Thoracic aorta (tissue), 2 donors: ENCODE measurements around the gene TSEN2. TPM values are rescaled to one million over a fixed set of nuclear protein-coding genes. Genes with fewer than 3 reads are reported as not detected.

Source experiments
- ATAC-seq: fragments of 150-250 bp; one replicate; pipeline ENCODE4 v1.8.0; 2017; ENCODE audit warnings: low read depth; ENCODE audit not compliant: insufficient number of reproducible peaks, low FRiP score
- DNase-seq: peaks from one replicate; pipeline ENCODE4 v3.0.0-alpha.2; 2020; ENCODE audit warnings: low spot score
- H3K27ac ChIP-seq, 2 donors: fragments of 200-600 bp; sonication (generic); 1 replicate in 1 of 2; 2 replicates in 1 of 2; pipeline ENCODE4 v1.5.1; 2016; ENCODE audit warnings: mild to moderate bottlenecking in 2 of 2, moderate library complexity in 2 of 2
- H3K27me3 ChIP-seq: fragments of 200-600 bp; sonication (generic); replicated peaks from 2 replicates; pipeline ENCODE4 v1.6.0; 2016; ENCODE audit warnings: mild to moderate bottlenecking; ENCODE audit not compliant: insufficient read depth
- H3K36me3 ChIP-seq: fragments of 200-600 bp; sonication (generic); one replicate; pipeline ENCODE4 v1.5.1; 2016
- H3K4me1 ChIP-seq, 2 donors: fragments of 200-600 bp; sonication (generic); 1 replicate in 1 of 2; 2 replicates in 1 of 2; pipeline versions ENCODE4 v1.5.1 to v1.6.0; 2016; ENCODE audit warnings: low read depth in 2 of 2, mild to moderate bottlenecking in 1 of 2; ENCODE audit not compliant: control insufficient read depth in 1 of 2
- H3K4me3 ChIP-seq: fragments of 200-600 bp; sonication (generic); 2 replicates; pipeline ENCODE4 v1.5.1; 2016; ENCODE audit warnings: mild to moderate bottlenecking
- H3K9me3 ChIP-seq: fragments of 200-600 bp; sonication (generic); 2 replicates; pipeline ENCODE4 v1.5.1; 2016
- total RNA-seq, 2 donors: library from RNA; depleted of rRNA; stranded (reverse); fragments of >200 nt; gene quantifications; one replicate each; pipeline versions ENCODE4 v1.1.0 to v1.2.3, GENCODE V29; 2016
- TF ChIP-seq, protein P1 (sequence below): fragments of 200-600 bp; sonication (generic); IDR thresholded peaks from one replicate; pipeline ENCODE4 v1.5.1; 2019; ENCODE audit warnings: antibody characterized with exemption

Gene TSEN2
- total RNA-seq, 2 donors from 2014 or later: 17.8 to 31.5 TPM

DNA sequence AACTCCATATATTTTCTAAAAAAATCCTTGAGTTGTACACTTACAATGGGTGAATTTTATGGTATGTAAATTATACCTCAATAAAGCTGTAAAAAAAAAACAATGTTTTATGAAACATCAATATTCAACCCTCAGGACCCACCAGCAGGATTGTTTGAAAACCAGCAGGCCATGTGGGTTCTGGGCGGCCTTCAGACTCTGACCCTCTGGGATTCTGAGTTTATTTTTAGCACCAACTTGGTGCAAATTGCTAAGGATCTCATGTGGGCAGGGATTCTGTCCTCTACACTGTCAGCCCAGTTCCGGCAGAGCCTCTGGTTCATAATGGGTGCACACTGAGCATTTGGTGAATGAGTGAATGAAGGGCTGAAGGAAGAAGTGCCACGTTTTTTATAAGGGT is 24.2 kb upstream of the TSEN2 start:
- H3K27me3 ChIP-seq: no peaks in the 10 kb centered on the region
- DNase-seq (no peak), ATAC-seq (no peak)
- H3K4me3 ChIP-seq: no peak overlapping the region
- H3K36me3 ChIP-seq: no peaks in the 10 kb centered on the region
- TF ChIP-seq, protein P1, sequence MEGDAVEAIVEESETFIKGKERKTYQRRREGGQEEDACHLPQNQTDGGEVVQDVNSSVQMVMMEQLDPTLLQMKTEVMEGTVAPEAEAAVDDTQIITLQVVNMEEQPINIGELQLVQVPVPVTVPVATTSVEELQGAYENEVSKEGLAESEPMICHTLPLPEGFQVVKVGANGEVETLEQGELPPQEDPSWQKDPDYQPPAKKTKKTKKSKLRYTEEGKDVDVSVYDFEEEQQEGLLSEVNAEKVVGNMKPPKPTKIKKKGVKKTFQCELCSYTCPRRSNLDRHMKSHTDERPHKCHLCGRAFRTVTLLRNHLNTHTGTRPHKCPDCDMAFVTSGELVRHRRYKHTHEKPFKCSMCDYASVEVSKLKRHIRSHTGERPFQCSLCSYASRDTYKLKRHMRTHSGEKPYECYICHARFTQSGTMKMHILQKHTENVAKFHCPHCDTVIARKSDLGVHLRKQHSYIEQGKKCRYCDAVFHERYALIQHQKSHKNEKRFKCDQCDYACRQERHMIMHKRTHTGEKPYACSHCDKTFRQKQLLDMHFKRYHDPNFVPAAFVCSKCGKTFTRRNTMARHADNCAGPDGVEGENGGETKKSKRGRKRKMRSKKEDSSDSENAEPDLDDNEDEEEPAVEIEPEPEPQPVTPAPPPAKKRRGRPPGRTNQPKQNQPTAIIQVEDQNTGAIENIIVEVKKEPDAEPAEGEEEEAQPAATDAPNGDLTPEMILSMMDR: no peak
- no peaks in the 10 kb centered on the region for H3K9me3 ChIP-seq
- no peak overlapping the region for H3K27ac ChIP-seq
- no peaks in the 10 kb centered on the region for H3K4me1 ChIP-seq

DNA sequence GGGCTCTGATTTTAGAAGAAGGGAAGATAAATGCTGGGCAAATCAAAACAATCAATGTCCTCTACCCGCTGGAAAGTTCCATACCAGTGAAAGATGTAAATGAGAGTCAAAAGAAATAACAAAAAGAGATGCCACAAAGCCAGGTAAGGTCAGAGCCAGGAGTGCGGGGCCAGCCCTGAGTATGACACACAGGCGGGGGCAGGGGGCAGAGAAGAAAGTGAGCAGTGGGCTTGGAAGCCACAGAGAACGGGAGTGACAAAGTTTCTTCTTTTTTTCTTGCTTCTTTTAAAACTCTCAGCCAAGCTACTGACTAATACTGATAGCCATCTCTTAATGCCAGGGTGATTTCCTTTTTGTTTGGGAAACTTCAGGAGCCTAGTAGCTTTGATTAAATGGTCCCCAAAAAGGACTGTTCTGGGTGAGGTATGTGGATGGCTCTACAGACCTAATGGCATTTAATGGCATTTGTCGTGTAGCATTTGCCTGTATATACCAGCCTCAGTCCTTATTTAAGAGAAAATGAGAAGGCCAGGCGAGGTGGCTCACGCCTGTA is 23.1 kb upstream of the TSEN2 start:
- H3K4me3 ChIP-seq: no peak overlapping the region
- ATAC-seq: no peak

DNA sequence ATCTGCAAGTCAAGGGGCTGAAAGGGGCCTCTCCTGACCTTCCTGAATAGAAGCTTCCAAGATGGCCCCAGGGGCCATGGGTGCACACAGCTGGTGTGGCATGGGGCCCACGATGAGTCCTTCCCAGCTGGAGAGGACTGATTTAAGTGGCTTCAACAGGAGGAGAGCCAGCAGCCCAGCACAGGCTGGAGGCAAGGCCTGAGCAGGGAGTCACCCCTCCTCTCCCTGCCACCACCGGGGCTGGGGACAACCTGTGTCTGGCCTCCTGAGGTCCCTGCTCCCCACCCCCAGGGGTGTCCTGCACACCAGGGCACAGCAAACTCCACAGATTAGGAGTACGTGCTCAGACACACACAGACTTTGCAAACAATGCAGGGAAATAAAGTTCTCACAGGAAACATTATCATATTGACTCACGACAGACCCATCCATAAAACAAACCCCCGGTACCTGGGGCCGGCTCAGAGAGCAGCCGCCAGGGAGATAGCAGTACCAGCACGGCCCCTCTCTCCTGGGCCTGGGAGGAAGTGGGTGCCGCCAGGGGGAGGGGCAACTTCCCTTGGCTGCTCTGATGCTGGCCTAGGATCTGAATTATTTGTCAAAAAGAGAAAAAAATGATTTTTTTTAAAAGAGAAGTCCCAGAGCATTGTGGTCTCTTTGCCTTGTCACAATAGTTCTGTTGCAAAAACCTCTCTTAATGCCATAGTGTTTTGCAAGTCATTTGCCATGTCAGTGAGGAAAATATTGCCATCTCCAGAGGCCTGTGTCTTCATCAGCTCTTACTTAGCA is 21.9 kb upstream of the TSEN2 start:
- no peak overlapping the region for H3K4me3 ChIP-seq
- no peaks in the 10 kb centered on the region for H3K9me3 ChIP-seq
- ATAC-seq (no peak), DNase-seq (no peak)
- no peaks in the 10 kb centered on the region for H3K27me3 ChIP-seq
- TF ChIP-seq, protein P1: no peak
- no peaks in the 10 kb centered on the region for H3K4me1 ChIP-seq
- H3K27ac ChIP-seq: no peak overlapping the region
- no peaks in the 10 kb centered on the region for H3K36me3 ChIP-seq

More for the DNA sequence above, 23.1 kb upstream of the TSEN2 start:
- H3K4me1 ChIP-seq: no peaks in the 10 kb centered on the region
- no peaks in the 10 kb centered on the region for H3K27me3 ChIP-seq
- H3K36me3 ChIP-seq: no peaks in the 10 kb centered on the region
- H3K9me3 ChIP-seq: no peaks in the 10 kb centered on the region
- H3K27ac ChIP-seq: no peak overlapping the region
- TF ChIP-seq, protein P1: no peak
- DNase-seq: no peak

DNA sequence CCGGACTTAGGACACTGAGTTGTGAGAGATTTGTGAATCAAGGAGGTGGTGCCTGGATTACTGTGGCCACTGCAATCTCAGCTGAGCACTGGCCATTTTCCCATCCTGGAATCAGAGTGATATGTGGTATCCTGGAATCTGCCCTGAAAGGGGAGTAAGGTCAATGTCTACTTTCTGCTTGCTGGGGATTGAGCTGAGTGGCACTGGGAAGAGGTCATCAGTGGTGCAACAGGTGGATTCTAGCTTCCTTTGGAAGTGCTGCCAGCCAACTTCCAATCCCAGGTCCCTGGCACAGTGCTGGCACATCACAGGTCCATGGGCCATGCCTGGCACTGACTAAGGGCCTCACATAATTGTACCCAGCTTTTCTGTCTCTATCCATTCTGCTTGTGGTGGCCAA is 20.6 kb upstream of the TSEN2 start:
- no peak overlapping the region for H3K27ac ChIP-seq
- no peaks in the 10 kb centered on the region for H3K4me1 ChIP-seq
- DNase-seq (no peak), ATAC-seq (no peak)
- no peak overlapping the region for H3K4me3 ChIP-seq
- no peaks in the 10 kb centered on the region for H3K27me3 ChIP-seq
- TF ChIP-seq, protein P1: no peak
- no peaks in the 10 kb centered on the region for H3K36me3 ChIP-seq
- no peaks in the 10 kb centered on the region for H3K9me3 ChIP-seq

DNA sequence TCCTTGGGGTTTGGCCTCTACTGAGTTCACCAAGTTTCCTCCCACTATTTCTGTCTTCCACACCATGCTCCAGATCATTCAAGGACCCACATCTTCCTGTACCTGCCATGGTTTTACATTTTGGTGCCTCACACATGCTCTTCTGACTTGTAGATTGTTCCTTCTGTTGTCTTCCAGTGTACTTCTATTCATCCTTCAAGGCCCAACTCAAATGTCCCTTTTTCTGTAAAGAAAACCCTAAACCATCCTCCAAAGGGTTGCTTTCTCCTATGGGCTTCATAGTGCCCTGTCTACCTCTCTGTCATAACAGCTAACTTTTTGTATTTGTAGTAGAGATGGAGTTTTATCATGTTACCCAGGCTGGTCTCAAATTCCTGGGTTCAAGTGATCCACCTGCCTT is 20.1 kb upstream of the TSEN2 start:
- no peaks in the 10 kb centered on the region for H3K4me1 ChIP-seq
- no peak overlapping the region for H3K4me3 ChIP-seq
- TF ChIP-seq, protein P1: no peak
- H3K27ac ChIP-seq: no peak overlapping the region
- ATAC-seq: no peak
- no peak for DNase-seq
- H3K9me3 ChIP-seq: no peaks in the 10 kb centered on the region
- no peaks in the 10 kb centered on the region for H3K36me3 ChIP-seq
- H3K27me3 ChIP-seq: no peaks in the 10 kb centered on the region
